Cardiac muscle cell (in vitro differentiated cells and primary cell): Measurements from ENCODE around the gene RET. TPM values are rescaled to one million over a fixed set of nuclear protein-coding genes. Genes with fewer than 3 reads are reported as not detected.

Experiments
- DNase-seq, 2 donors: peaks; one replicate each; pipeline versions ENCODE4 v3.0.0 to v3.0.0-alpha.2; 2010 to 2017; ENCODE audit warnings: low read depth in 1 of 2, low spot score in 1 of 2
- H3K27ac ChIP-seq: fragments of 200-600 bp; sonication (generic); 2 replicates; pipeline ENCODE4 v1.5.1; 2016
- H3K27me3 ChIP-seq: fragments of 200-600 bp; sonication (generic); 2 replicates; pipeline ENCODE4 v1.6.0; 2016; ENCODE audit warnings: control low read depth
- H3K36me3 ChIP-seq: fragments of 200-600 bp; sonication (generic); 2 replicates; pipeline ENCODE4 v1.5.1; 2016; ENCODE audit warnings: control low read depth
- H3K4me1 ChIP-seq: fragments of 200-600 bp; sonication (generic); 2 replicates; pipeline ENCODE4 v1.8.1; 2017; ENCODE audit warnings: low read depth, mild to moderate bottlenecking, mixed run types
- H3K4me3 ChIP-seq: fragments of 200-600 bp; sonication (generic); 2 replicates; pipeline ENCODE4 v1.5.1; 2016; ENCODE audit warnings: mild to moderate bottlenecking
- H3K9me3 ChIP-seq: fragments of 200-600 bp; sonication (generic); 2 replicates; pipeline ENCODE4 v1.5.1; 2017; ENCODE audit warnings: low read depth, mild to moderate bottlenecking, control low read depth
- CTCF ChIP-seq: IDR thresholded peaks from 2 replicates; pipeline ENCODE4 v1.5.1; 2012; ENCODE audit warnings: low read depth, mild to moderate bottlenecking, low read length
- polyA plus RNA-seq: library from polyadenylated mRNA; unstranded; fragments of >200 nt; fragmentation: Nextera tagmentation; extraction: Ambion mirVana; gene quantifications from 2 replicates; pipeline ENCODE4 v1.2.1, GENCODE V29; 2016
- total RNA-seq: library from RNA; depleted of rRNA; stranded (reverse); fragments of >200 nt; gene quantifications from 2 replicates; pipeline ENCODE4 v1.2.3, GENCODE V29; 2016

RET gene
- total and polyA plus RNA-seq, 2 experiments from 2014 or later: 0.09 TPM; not detected in 1

DNA sequence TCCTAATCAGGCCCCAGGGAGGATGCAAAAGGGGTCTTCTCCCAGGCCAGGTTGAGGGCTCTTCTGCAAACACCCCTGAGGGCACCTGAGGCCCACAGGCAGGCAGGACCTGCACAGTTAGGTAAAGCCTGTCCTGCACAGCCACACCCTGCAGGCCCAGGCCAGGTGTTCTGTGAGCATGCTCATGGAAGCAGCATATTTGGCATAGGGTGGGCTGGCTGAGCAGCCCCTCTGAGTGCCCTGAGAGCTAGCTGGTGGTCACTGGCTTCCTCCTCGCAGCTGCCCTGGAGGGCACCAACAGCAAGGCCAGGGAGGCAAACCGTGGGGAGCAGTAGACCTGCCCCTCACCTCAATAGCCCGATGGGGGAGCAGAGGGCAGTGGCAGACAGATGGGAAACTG lies 3.7 kb upstream of the RET start:
- TF ChIP-seq CTCF: no peak
- Histone ChIP-seq H3K9me3 (no peaks in the 10 kb centered on the region), H3K27ac (no peak overlapping the region), H3K4me3 (no peak overlapping the region), H3K27me3 (peaks cover 59% of the 10 kb centered on the region), H3K36me3 (no peaks in the 10 kb centered on the region), H3K4me1 (no peaks in the 10 kb centered on the region)
- no peak for DNase-seq

GRCh38 chr10:43073721-43074120 lies 3.1 kb upstream of the RET start:
- Histone ChIP-seq H3K9me3 (no peaks in the 10 kb centered on the region), H3K36me3 (no peaks in the 10 kb centered on the region), H3K4me1 (no peaks in the 10 kb centered on the region), H3K27me3 (peaks cover 64% of the 10 kb centered on the region), H3K27ac (no peak overlapping the region), H3K4me3 (no peak overlapping the region)
- no peak for TF ChIP-seq CTCF
- DNase-seq: no peak

DNA sequence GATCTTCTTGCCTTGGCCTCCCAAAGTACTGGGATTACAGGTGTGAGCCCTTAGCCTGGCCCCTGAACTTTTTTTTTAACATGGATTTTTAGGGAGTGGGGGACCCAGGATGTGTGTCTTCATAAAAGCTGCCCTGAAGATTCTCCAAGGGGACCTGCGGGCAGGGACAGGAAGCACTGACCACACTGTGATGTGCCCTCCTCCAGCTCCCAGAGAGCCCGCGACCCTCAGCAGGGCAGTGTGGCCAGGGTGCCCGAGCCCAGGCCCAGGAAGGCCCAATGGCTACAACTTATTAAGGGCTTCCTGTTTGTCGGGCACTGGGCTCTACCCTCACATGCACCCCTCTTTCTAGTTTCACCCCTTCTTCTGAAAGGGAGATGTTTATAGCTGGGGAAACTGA lies 2.5 kb upstream of the RET start:
- Histone ChIP-seq H3K36me3 (no peaks in the 10 kb centered on the region), H3K27ac (no peak overlapping the region), H3K4me1 (no peaks in the 10 kb centered on the region), H3K4me3 (no peak overlapping the region), H3K9me3 (no peaks in the 10 kb centered on the region), H3K27me3 (peaks cover 71% of the 10 kb centered on the region)
- DNase-seq: no peak
- no peak for TF ChIP-seq CTCF

- no peak for DNase-seq
- no peak for TF ChIP-seq CTCF
- no peak overlapping the region for H3K4me3 ChIP-seq
- H3K9me3 ChIP-seq: no peaks in the 10 kb centered on the region
- H3K36me3 ChIP-seq: no peaks in the 10 kb centered on the region
- H3K4me1 ChIP-seq: no peaks in the 10 kb centered on the region
- H3K27ac ChIP-seq: no peak overlapping the region
- peaks cover 74% of the 10 kb centered on the region for H3K27me3 ChIP-seq
These were observed 1.9 kb upstream of the RET start for GRCh38 chr10:43074827-43075611.

GRCh38 chr10:43075612-43076003 lies 1.3 kb upstream of the RET start:
- no peak for DNase-seq
- H3K4me3 ChIP-seq: no peak overlapping the region

More at GRCh38 chr10:43075612-43076003, 1.3 kb upstream of the RET start:
- Histone ChIP-seq H3K27ac (no peak overlapping the region), H3K4me1 (no peaks in the 10 kb centered on the region), H3K36me3 (no peaks in the 10 kb centered on the region), H3K27me3 (peaks cover 74% of the 10 kb centered on the region), H3K9me3 (no peaks in the 10 kb centered on the region)
- TF ChIP-seq CTCF: peak; percentile 20
